Omental fat pad (tissue), 4 donors: ENCODE data around the gene OTOA. TPM values are rescaled to one million over a fixed set of nuclear protein-coding genes. Genes with fewer than 3 reads are reported as not detected.
"Not testable (repeated sequence)": the region's sequence is repeated elsewhere in the genome, so short reads cannot be mapped to it uniquely, and the experiment has no call there.

ENCODE experiments used
- ATAC-seq: fragments of 150-250 bp; one replicate; pipeline ENCODE4 v1.9.1; 2016; ENCODE audit warnings: mild to moderate bottlenecking, moderate library complexity; ENCODE audit not compliant: low FRiP score
- DNase-seq: peaks from one replicate; pipeline ENCODE4 v3.0.0-alpha.2; 2019; ENCODE audit warnings: low spot score
- total RNA-seq, 4 donors: library from RNA; depleted of rRNA; stranded (reverse); fragments of >200 nt; gene quantifications; one replicate each; pipeline ENCODE4 v1.1.0, GENCODE V29; 2016
- TF ChIP-seq, protein P1 (sequence below), 3 donors: fragments of 450-650 bp; IDR thresholded peaks; one replicate each; pipeline ENCODE4 v1.5.1; 2016 to 2017; ENCODE audit warnings: antibody characterized with exemption in 3 of 3, mild to moderate bottlenecking in 3 of 3, moderate library complexity in 2 of 3

The OTOA gene
- total RNA-seq, 4 donors from 2014 or later, result 0.25 to 1.2 (median 0.69) TPM

DNA sequence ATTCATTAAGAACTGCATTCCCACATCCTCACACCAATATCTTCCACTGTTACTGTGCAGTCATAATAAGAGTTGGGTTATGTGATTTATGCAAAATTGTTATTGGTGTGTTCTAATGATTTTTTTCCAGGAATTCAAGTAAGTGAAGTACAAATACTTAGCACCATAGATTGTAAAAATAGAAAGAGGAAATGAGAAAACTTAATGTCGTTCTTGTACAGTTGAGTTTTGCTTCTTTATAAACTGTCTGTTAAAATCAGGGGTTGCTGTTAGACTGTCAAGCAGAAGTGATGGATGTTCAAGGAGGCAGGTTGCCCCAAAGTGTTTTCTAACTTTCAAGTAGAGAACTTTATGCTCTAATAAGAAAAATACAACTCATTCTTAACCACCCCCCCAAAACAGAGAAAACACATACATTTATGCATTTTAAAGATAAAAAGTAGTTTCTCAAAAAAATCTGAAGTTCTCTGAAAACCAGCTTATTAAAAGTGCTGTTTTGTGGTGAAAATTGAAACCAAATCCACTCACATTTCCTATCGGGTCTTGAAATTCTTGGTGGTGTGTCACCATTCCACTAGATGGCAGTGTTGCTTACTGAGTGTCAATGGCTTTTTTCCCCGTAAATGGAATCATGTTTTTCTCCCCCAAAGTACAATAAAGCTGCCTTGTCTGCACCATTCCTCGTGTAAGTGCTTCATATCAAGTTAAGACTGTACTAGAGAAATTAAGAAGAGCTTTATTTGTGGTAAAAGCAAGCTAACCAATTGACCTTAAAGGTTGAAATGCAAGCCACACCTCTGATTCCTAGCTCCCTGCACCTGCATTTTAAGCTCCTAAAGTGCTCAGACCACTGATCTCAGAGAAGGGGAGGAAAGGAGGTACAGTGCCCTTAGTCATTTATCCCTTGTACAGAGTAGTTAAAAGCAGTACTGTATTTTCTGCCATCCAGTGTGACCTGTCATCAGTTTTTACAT is 6.7 kb upstream of the OTOA start:
- TF ChIP-seq, protein P1, sequence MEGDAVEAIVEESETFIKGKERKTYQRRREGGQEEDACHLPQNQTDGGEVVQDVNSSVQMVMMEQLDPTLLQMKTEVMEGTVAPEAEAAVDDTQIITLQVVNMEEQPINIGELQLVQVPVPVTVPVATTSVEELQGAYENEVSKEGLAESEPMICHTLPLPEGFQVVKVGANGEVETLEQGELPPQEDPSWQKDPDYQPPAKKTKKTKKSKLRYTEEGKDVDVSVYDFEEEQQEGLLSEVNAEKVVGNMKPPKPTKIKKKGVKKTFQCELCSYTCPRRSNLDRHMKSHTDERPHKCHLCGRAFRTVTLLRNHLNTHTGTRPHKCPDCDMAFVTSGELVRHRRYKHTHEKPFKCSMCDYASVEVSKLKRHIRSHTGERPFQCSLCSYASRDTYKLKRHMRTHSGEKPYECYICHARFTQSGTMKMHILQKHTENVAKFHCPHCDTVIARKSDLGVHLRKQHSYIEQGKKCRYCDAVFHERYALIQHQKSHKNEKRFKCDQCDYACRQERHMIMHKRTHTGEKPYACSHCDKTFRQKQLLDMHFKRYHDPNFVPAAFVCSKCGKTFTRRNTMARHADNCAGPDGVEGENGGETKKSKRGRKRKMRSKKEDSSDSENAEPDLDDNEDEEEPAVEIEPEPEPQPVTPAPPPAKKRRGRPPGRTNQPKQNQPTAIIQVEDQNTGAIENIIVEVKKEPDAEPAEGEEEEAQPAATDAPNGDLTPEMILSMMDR (IDR thresholded peaks at IDR 0.05), result no peak
- DNase-seq, result no peak
- ATAC-seq, result no peak

DNA sequence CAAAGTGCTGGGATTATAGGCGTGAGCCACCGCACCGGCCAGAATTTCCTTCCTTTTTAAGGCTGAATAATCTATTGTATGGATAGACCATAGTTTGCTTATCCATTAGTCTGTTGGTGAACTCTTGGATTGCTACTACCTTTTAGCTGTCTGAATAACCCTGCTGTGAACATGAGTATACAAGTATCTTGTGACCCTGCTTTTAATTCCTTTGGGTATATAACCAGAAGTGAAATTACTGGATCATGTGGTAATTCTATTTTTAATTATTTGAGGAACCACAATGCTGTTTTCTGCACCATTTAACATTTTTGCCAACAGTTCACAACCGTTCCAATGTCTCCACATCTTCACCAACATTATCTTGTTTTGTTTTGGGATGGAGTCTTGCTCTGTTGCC is 4.6 kb upstream of the OTOA start:
- no peak for ATAC-seq
- no peak for DNase-seq
- TF ChIP-seq, protein P1 (IDR thresholded peaks at IDR 0.05), result no peak

DNA sequence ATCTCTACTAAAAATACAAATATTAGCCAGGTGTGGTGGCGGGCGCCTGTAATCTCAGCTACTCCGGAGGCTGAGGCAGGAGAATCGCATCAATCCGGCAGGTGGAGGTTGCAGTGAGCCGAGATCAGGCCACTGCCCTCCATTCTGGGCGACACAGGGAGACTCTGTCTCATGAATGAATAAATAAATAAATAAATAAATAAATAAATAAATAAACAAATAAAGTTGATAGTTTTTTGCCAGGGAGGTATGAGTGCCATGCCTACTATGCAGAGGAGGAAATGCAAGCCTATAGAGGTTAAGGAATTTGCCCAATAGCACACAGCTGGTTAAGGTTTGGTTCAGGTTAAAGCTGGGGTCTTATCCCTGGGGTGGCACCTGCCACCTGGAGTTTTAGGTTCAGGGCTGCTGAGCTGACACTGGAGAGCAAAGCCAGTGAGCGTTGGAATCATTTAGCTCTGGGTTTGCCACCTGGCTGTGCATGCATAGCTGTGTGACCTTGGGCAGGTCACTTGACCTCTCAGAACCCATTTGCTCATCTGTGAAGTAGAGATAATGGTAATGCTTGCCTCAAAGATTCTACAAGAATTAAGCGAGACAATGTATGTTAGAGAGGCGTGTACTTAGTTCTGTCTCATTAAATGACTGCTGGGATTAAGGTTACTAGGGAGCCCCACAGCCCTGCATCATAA is 1.2 kb downstream of the OTOA start:
- no peak for ATAC-seq
- TF ChIP-seq, protein P1 (IDR thresholded peaks at IDR 0.05), result no peak
- no peak for DNase-seq

GRCh38 chr16:21666772-21667171 is 3.0 kb downstream of the OTOA start:
- TF ChIP-seq, protein P1 (IDR thresholded peaks at IDR 0.05), result no peak
- DNase-seq (no peak), ATAC-seq (no peak)

DNA sequence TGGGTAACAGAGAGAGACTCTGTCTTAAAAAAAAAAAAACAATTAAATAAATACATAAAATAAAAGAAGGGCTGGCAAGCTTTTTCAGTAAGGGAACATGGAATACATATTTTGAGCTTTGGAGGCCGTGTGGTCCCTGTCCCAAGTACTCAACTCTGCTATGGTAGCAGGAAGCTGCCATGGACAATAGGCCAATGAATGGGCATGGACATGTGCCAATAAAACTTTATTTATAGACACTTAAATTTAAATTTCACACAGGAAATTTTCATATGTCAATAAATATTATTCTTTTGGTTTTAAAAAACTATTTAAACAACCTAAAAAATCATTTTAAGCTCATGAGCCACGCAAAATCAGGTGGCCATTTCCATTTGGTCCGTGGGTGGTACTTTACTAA is 3.8 kb downstream of the OTOA start:
- ATAC-seq, result no peak
- TF ChIP-seq, protein P1 (IDR thresholded peaks at IDR 0.05), result no peak
- no peak for DNase-seq

DNA sequence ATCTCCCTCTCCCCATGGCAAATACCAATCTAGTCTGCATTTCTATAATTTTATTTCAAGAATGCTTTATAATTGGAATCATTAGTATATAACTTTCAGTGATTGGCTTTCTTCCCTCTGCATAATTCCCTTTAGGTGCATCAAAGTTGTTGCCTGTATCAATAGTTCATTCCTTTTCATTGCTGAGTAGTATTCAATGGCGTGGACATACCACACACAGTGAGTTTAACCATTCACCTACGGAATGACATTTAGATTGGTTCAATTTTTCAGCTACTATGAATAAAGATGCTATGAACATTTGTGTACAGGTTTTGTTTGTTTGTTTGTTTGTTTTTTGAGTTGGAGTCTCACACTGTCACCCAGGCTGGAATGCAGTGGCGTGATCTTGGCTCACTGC is 9.7 kb downstream of the OTOA start:
- ATAC-seq (no peak), DNase-seq (no peak)
- TF ChIP-seq, protein P1 (IDR thresholded peaks at IDR 0.05), result no peak

- not testable (repeated sequence) for ATAC-seq, DNase-seq
Measured at GRCh38 chr16:21674456-21674855, 10.7 kb downstream of the OTOA start.

DNA sequence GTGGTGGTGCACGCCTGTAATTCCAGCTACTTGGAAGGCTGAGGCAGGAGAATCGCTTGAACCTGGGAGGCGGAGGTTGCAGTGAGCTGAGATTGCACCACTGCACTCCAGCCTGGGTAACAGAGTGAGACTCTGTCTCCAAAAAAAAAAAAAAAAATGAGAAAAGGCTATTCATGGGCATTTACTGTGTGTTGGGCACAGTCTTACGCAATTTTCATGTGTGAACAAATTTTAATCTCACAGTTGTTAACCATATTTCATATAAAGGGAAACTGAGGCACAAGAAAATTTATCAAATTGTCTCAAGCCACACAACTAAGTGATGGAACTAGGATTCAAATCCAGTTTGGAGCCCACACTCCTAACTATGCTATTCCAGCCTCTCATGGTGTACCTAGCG is 16.9 kb downstream of the OTOA start:
- not testable (repeated sequence) for ATAC-seq, DNase-seq
